GM21360 (cell line): ENCODE results near the gene BDH2.

Source experiments
- ATAC-seq: cut with Tn5 transposase; IDR thresholded peaks from one replicate; pipeline ENCODE4 v1.9.1; 2021; ENCODE audit warnings: mild to moderate bottlenecking, moderate library complexity; ENCODE audit not compliant: unreplicated experiment

The BDH2 gene

GRCh38 chr4:103029300-103029699 is 70.3 kb downstream of the BDH2 start:
- ATAC-seq, result no peak
